Ovary (tissue), 3 donors: ENCODE measurements around the gene USP6NL.

Source experiments
- CTCF ChIP-seq, 3 donors: fragments of 450-650 bp in 2 of 3; fragments of 200-600 bp in 1 of 3; IDR thresholded peaks; one replicate each; pipeline versions ENCODE4 v1.5.1 to v1.8.0; 2016 to 2022; ENCODE audit warnings: antibody characterized with exemption in 3 of 3, mild to moderate bottlenecking in 1 of 3
- POLR2A ChIP-seq: fragments of 450-650 bp; IDR thresholded peaks from one replicate; pipeline ENCODE4 v1.6.1; 2017; ENCODE audit warnings: antibody characterized with exemption, mild to moderate bottlenecking, moderate library complexity
- donor health status: DM: no; HTN: no; CAD: no.

- TF ChIP-seq POLR2A (no peak), CTCF (IDR thresholded peaks at IDR 0.05) (no peak)
Measured at GRCh38 chr10:11444531-11445228, 166.8 kb downstream of the USP6NL start.
